ENCODE measurements around the gene ADAT2.

Gene ADAT2

GRCh38 chr6:143408787-143409162 lies 41.7 kb downstream of the ADAT2 start:
- peaks cover 6% of the 10 kb centered on the region for H3K4me1 Mint-ChIP-seq
- H3K4me3 Mint-ChIP-seq: no peak overlapping the region
- no peak for ATAC-seq
- H3K27me3 Mint-ChIP-seq: peaks cover 9% of the 10 kb centered on the region
- H3K27ac Mint-ChIP-seq: no peak overlapping the region
- H3K9me3 Mint-ChIP-seq: no peaks in the 10 kb centered on the region
- no peaks in the 10 kb centered on the region for H3K36me3 Mint-ChIP-seq

GRCh38 chr6:143408151-143408786 lies 42.2 kb downstream of the ADAT2 start:
- ATAC-seq: no peak
- Mint-ChIP-seq H3K27me3 (peaks cover 9% of the 10 kb centered on the region), H3K4me1 (peaks cover 6% of the 10 kb centered on the region), H3K9me3 (no peaks in the 10 kb centered on the region), H3K27ac (no peak overlapping the region), H3K4me3 (no peak overlapping the region), H3K36me3 (no peaks in the 10 kb centered on the region)

GRCh38 chr6:143406673-143407072 lies 43.8 kb downstream of the ADAT2 start:
- Mint-ChIP-seq H3K27ac (no peak overlapping the region), H3K27me3 (peaks cover 9% of the 10 kb centered on the region), H3K4me3 (no peak overlapping the region), H3K36me3 (no peaks in the 10 kb centered on the region), H3K9me3 (no peaks in the 10 kb centered on the region), H3K4me1 (peaks cover 6% of the 10 kb centered on the region)
- ATAC-seq: no peak

GRCh38 chr6:143405373-143406154 lies 44.9 kb downstream of the ADAT2 start:
- H3K27ac Mint-ChIP-seq: no peak overlapping the region

GRCh38 chr6:143402721-143403336 lies 47.7 kb downstream of the ADAT2 start:
- Mint-ChIP-seq H3K4me1 (peaks cover 14% of the 10 kb centered on the region), H3K9me3 (no peaks in the 10 kb centered on the region), H3K27ac (no peak overlapping the region), H3K27me3 (peaks cover 9% of the 10 kb centered on the region), H3K4me3 (no peak overlapping the region), H3K36me3 (no peaks in the 10 kb centered on the region)
- ATAC-seq: no peak

More at GRCh38 chr6:143405373-143406154, 44.9 kb downstream of the ADAT2 start:
- Mint-ChIP-seq H3K27me3 (peaks cover 9% of the 10 kb centered on the region), H3K4me3 (no peak overlapping the region), H3K9me3 (no peaks in the 10 kb centered on the region), H3K36me3 (no peaks in the 10 kb centered on the region), H3K4me1 (peaks cover 12% of the 10 kb centered on the region)
- ATAC-seq: no peak

GRCh38 chr6:143401636-143402370 lies 48.7 kb downstream of the ADAT2 start:
- peaks cover 9% of the 10 kb centered on the region for H3K27me3 Mint-ChIP-seq
- no peaks in the 10 kb centered on the region for H3K36me3 Mint-ChIP-seq
- no peak for ATAC-seq
- H3K4me3 Mint-ChIP-seq: no peak overlapping the region
- H3K9me3 Mint-ChIP-seq: no peaks in the 10 kb centered on the region
- H3K27ac Mint-ChIP-seq: no peak overlapping the region
- peaks cover 14% of the 10 kb centered on the region for H3K4me1 Mint-ChIP-seq

- Mint-ChIP-seq H3K27ac (no peak overlapping the region), H3K4me3 (no peak overlapping the region), H3K36me3 (no peaks in the 10 kb centered on the region), H3K4me1 (peaks cover 8% of the 10 kb centered on the region), H3K9me3 (no peaks in the 10 kb centered on the region), H3K27me3 (peaks cover 9% of the 10 kb centered on the region)
- ATAC-seq: no peak
Measured at GRCh38 chr6:143401068-143401446, 49.4 kb downstream of the ADAT2 start.

- no peak for ATAC-seq
- peaks cover 8% of the 10 kb centered on the region for H3K4me1 Mint-ChIP-seq
- no peaks in the 10 kb centered on the region for H3K36me3 Mint-ChIP-seq
- H3K27me3 Mint-ChIP-seq: peaks cover 9% of the 10 kb centered on the region
- no peaks in the 10 kb centered on the region for H3K9me3 Mint-ChIP-seq
- no peak overlapping the region for H3K27ac Mint-ChIP-seq
- H3K4me3 Mint-ChIP-seq: no peak overlapping the region
Measured at GRCh38 chr6:143400258-143401067, 50.0 kb downstream of the ADAT2 start.

GRCh38 chr6:143399775-143400174 lies 50.7 kb downstream of the ADAT2 start:
- Mint-ChIP-seq H3K4me3 (no peak overlapping the region), H3K4me1 (peaks cover 8% of the 10 kb centered on the region), H3K9me3 (no peaks in the 10 kb centered on the region), H3K27me3 (peaks cover 4% of the 10 kb centered on the region), H3K36me3 (no peaks in the 10 kb centered on the region), H3K27ac (no peak overlapping the region)
- ATAC-seq: no peak

GRCh38 chr6:143399176-143399575 lies 51.3 kb downstream of the ADAT2 start:
- Mint-ChIP-seq H3K27ac (no peak overlapping the region), H3K9me3 (no peaks in the 10 kb centered on the region), H3K27me3 (no peaks in the 10 kb centered on the region), H3K4me3 (no peak overlapping the region), H3K36me3 (no peaks in the 10 kb centered on the region), H3K4me1 (peaks cover 8% of the 10 kb centered on the region)
- no peak for ATAC-seq

- ATAC-seq: no peak
- peaks cover 9% of the 10 kb centered on the region for H3K27me3 Mint-ChIP-seq
Measured at GRCh38 chr6:143397227-143398222, 53.0 kb downstream of the ADAT2 start.

GRCh38 chr6:143396497-143397226 lies 53.8 kb downstream of the ADAT2 start:
- H3K9me3 Mint-ChIP-seq: no peaks in the 10 kb centered on the region
- H3K27ac Mint-ChIP-seq: no peak overlapping the region
- H3K36me3 Mint-ChIP-seq: no peaks in the 10 kb centered on the region
- ATAC-seq: no peak
- H3K4me1 Mint-ChIP-seq: peaks cover 8% of the 10 kb centered on the region
- H3K27me3 Mint-ChIP-seq: peaks cover 12% of the 10 kb centered on the region
- H3K4me3 Mint-ChIP-seq: no peak overlapping the region

More at GRCh38 chr6:143397227-143398222, 53.0 kb downstream of the ADAT2 start:
- Mint-ChIP-seq H3K4me1 (peaks cover 8% of the 10 kb centered on the region), H3K36me3 (no peaks in the 10 kb centered on the region), H3K27ac (no peak overlapping the region), H3K9me3 (no peaks in the 10 kb centered on the region), H3K4me3 (no peak overlapping the region)

- H3K27me3 Mint-ChIP-seq: peaks cover 12% of the 10 kb centered on the region
- peaks cover 3% of the 10 kb centered on the region for H3K4me1 Mint-ChIP-seq
- no peaks in the 10 kb centered on the region for H3K36me3 Mint-ChIP-seq
- no peak overlapping the region for H3K4me3 Mint-ChIP-seq
- ATAC-seq: no peak
- H3K9me3 Mint-ChIP-seq: no peaks in the 10 kb centered on the region
- H3K27ac Mint-ChIP-seq: no peak overlapping the region
Measured at GRCh38 chr6:143395699-143396098, 54.8 kb downstream of the ADAT2 start.

Measured in stimulated activated memory B cell treated with anti-CD40 and anti-IgM and Interleukin-4, amounts not matched to agents 10 μg/mL and 1 μg/mL and 100 μg/mL, for 72 hours (primary cell).